BLaER1 (cell line): Measurements from ENCODE around the gene FAM204A.

Experiments used
- H3K27ac ChIP-seq: shearing (Covaris generic); formaldehyde crosslinking; 2 replicates; pipeline ENCODE4 v1.8.1; 2022
- H3K27me3 ChIP-seq: shearing (Covaris generic); formaldehyde crosslinking; 2 replicates; pipeline ENCODE4 v1.8.1; 2022
- H3K36me3 ChIP-seq: shearing (Covaris generic); formaldehyde crosslinking; 2 replicates; pipeline ENCODE4 v1.8.1; 2022
- H3K4me1 ChIP-seq: shearing (Covaris generic); formaldehyde crosslinking; 2 replicates; pipeline ENCODE4 v1.8.1; 2022
- H3K4me2 ChIP-seq: shearing (Covaris generic); formaldehyde crosslinking; 2 replicates; pipeline ENCODE4 v1.8.1; 2022
- H3K4me3 ChIP-seq: shearing (Covaris generic); formaldehyde crosslinking; 2 replicates; pipeline ENCODE4 v1.8.1; 2022
- H3K9ac ChIP-seq: shearing (Covaris generic); formaldehyde crosslinking; 2 replicates; pipeline ENCODE4 v1.8.1; 2022
- H3K9me3 ChIP-seq: shearing (Covaris generic); formaldehyde crosslinking; 2 replicates; pipeline ENCODE4 v1.8.1; 2022
- H4K20me1 ChIP-seq: shearing (Covaris generic); formaldehyde crosslinking; 2 replicates; pipeline ENCODE4 v1.8.1; 2022
- Cebpa-rat ChIP-seq: shearing (Covaris generic); IDR thresholded peaks from 2 replicates; pipeline ENCODE4 v1.8.1; 2022

Gene FAM204A

GRCh38 chr10:118332948-118333710 lies 9.0 kb downstream of the FAM204A start:
- Histone ChIP-seq H3K4me1 (peaks cover 14% of the 10 kb centered on the region; the same call in 1 of the 2 replicates), H3K27me3 (no peaks in the 10 kb centered on the region), H4K20me1 (peaks cover 40% of the 10 kb centered on the region), H3K4me3 (no peak overlapping the region), H3K27ac (no peak overlapping the region), H3K4me2 (peak overlapping the region; percentile 46), H3K9ac (no peak overlapping the region), H3K9me3 (no peaks in the 10 kb centered on the region), H3K36me3 (peaks cover 85% of the 10 kb centered on the region)
- TF ChIP-seq Cebpa-rat, result no peak

- Histone ChIP-seq H3K36me3 (peaks cover 85% of the 10 kb centered on the region), H3K4me2 (no peak overlapping the region), H3K27ac (no peak overlapping the region)
Observed at GRCh38 chr10:118332236-118332635, 9.9 kb downstream of the FAM204A start.

GRCh38 chr10:118330295-118331076 lies 11.6 kb downstream of the FAM204A start:
- no peak overlapping the region for H3K9ac ChIP-seq
- peaks cover 14% of the 10 kb centered on the region; the same call in 1 of the 2 replicates for H3K4me1 ChIP-seq
- no peak overlapping the region for H3K27ac ChIP-seq
- H3K36me3 ChIP-seq, result peaks cover 91% of the 10 kb centered on the region
- no peak overlapping the region for H3K4me2 ChIP-seq
- H4K20me1 ChIP-seq, result peaks cover 40% of the 10 kb centered on the region
- no peaks in the 10 kb centered on the region for H3K27me3 ChIP-seq
- no peak for TF ChIP-seq Cebpa-rat
- H3K9me3 ChIP-seq, result no peaks in the 10 kb centered on the region
- H3K4me3 ChIP-seq, result no peak overlapping the region

More at GRCh38 chr10:118332236-118332635, 9.9 kb downstream of the FAM204A start:
- Histone ChIP-seq H3K4me1 (peaks cover 14% of the 10 kb centered on the region; the same call in 1 of the 2 replicates), H3K27me3 (no peaks in the 10 kb centered on the region), H3K9me3 (no peaks in the 10 kb centered on the region), H4K20me1 (peaks cover 33% of the 10 kb centered on the region), H3K9ac (no peak overlapping the region), H3K4me3 (no peak overlapping the region)
- no peak for TF ChIP-seq Cebpa-rat

GRCh38 chr10:118324140-118324539 lies 18.0 kb downstream of the FAM204A start:
- H3K27ac ChIP-seq, result no peak overlapping the region
- no peak for TF ChIP-seq Cebpa-rat
- H3K27me3 ChIP-seq, result no peaks in the 10 kb centered on the region
- no peak overlapping the region for H3K4me2 ChIP-seq
- H3K4me1 ChIP-seq, result no peaks in the 10 kb centered on the region
- no peak overlapping the region for H3K4me3 ChIP-seq
- no peaks in the 10 kb centered on the region for H3K9me3 ChIP-seq
- H3K36me3 ChIP-seq, result peaks cover 91% of the 10 kb centered on the region
- peaks cover 42% of the 10 kb centered on the region for H4K20me1 ChIP-seq
- H3K9ac ChIP-seq, result no peak overlapping the region

GRCh38 chr10:118321724-118322575 lies 20.2 kb downstream of the FAM204A start:
- H4K20me1 ChIP-seq, result peaks cover 47% of the 10 kb centered on the region
- no peaks in the 10 kb centered on the region for H3K9me3 ChIP-seq
- H3K4me3 ChIP-seq, result no peak overlapping the region
- H3K4me2 ChIP-seq, result no peak overlapping the region
- H3K9ac ChIP-seq, result no peak overlapping the region
- no peak overlapping the region for H3K27ac ChIP-seq
- no peaks in the 10 kb centered on the region for H3K27me3 ChIP-seq
- no peaks in the 10 kb centered on the region for H3K4me1 ChIP-seq
- peaks cover 80% of the 10 kb centered on the region for H3K36me3 ChIP-seq
- no peak for TF ChIP-seq Cebpa-rat

GRCh38 chr10:118315629-118316028 lies 26.5 kb downstream of the FAM204A start:
- Histone ChIP-seq H3K9me3 (no peaks in the 10 kb centered on the region), H3K4me1 (no peaks in the 10 kb centered on the region), H4K20me1 (peaks cover 38% of the 10 kb centered on the region), H3K9ac (no peak overlapping the region), H3K36me3 (peaks cover 54% of the 10 kb centered on the region), H3K27ac (no peak overlapping the region), H3K4me3 (no peak overlapping the region), H3K27me3 (no peaks in the 10 kb centered on the region), H3K4me2 (no peak overlapping the region)
- TF ChIP-seq Cebpa-rat, result no peak

- Histone ChIP-seq H3K27me3 (no peaks in the 10 kb centered on the region), H3K36me3 (peaks cover 57% of the 10 kb centered on the region), H3K27ac (no peak overlapping the region), H3K4me3 (no peak overlapping the region), H3K4me2 (no peak overlapping the region), H3K9me3 (no peaks in the 10 kb centered on the region), H3K4me1 (no peaks in the 10 kb centered on the region), H4K20me1 (peaks cover 37% of the 10 kb centered on the region), H3K9ac (no peak overlapping the region)
- no peak for TF ChIP-seq Cebpa-rat
Observed at GRCh38 chr10:118314882-118315281, 27.2 kb downstream of the FAM204A start.

- H3K4me2 ChIP-seq, result no peak overlapping the region
- no peak overlapping the region for H3K27ac ChIP-seq
- H3K4me3 ChIP-seq, result no peak overlapping the region
- no peak overlapping the region for H3K9ac ChIP-seq
- peaks cover 26% of the 10 kb centered on the region for H4K20me1 ChIP-seq
- H3K36me3 ChIP-seq, result peaks cover 71% of the 10 kb centered on the region
- H3K4me1 ChIP-seq, result no peaks in the 10 kb centered on the region
- TF ChIP-seq Cebpa-rat, result no peak
- no peaks in the 10 kb centered on the region for H3K27me3 ChIP-seq
- no peaks in the 10 kb centered on the region for H3K9me3 ChIP-seq
Observed at GRCh38 chr10:118311505-118311904, 30.6 kb downstream of the FAM204A start.

- H3K36me3 ChIP-seq, result peaks cover 78% of the 10 kb centered on the region
Observed at GRCh38 chr10:118310822-118311221, 31.3 kb downstream of the FAM204A start.

More at GRCh38 chr10:118310822-118311221, 31.3 kb downstream of the FAM204A start:
- peaks cover 20% of the 10 kb centered on the region for H4K20me1 ChIP-seq
- H3K4me3 ChIP-seq, result no peak overlapping the region
- no peaks in the 10 kb centered on the region for H3K4me1 ChIP-seq
- H3K9me3 ChIP-seq, result no peaks in the 10 kb centered on the region
- no peaks in the 10 kb centered on the region for H3K27me3 ChIP-seq
- H3K27ac ChIP-seq, result no peak overlapping the region
- TF ChIP-seq Cebpa-rat, result no peak
- H3K4me2 ChIP-seq, result no peak overlapping the region
- H3K9ac ChIP-seq, result no peak overlapping the region
